ENCODE data around the gene CHP1. TPM values are rescaled to one million over a fixed set of nuclear protein-coding genes. Genes with fewer than 3 reads are reported as not detected.

The CHP1 gene
- total and polyA plus RNA-seq, 2 donors (not counting 1 experiment from before 2014, with no cell fraction given) = 14.2 to 39.9 TPM

GRCh38 chr15:41286665-41287333, 55.7 kb downstream of the CHP1 start:
- ChIA-PET CTCF (interaction anchor here (0.6 to 1.0 kb wide), 2 partner anchors 46 to 734 kb away, joined by 5 to 6 read pairs; partner anchors contain the start of genes NUSAP1 and OIP5), POLR2A (no interaction called here)
- peaks cover 2 to 41% of the 10 kb centered on the region in 2 experiments for H3K36me3 ChIP-seq (replicated peaks in 1 of 2; ENCODE audit: control extremely low read depth in 1 of 2, control insufficient read depth in 1 of 2, extremely low read depth in 1 of 2, insufficient read depth in 2 of 2, low read length in 1 of 2)
- no CpG with 5 or more reads among the region's 6 CpGs for WGBS (ENCODE audit: insufficient coverage)
- H3K4me1 ChIP-seq (ENCODE audit: control insufficient read depth in 2 of 2, insufficient read depth in 2 of 2, low read length in 2 of 2) = peaks cover 30 to 48% of the 10 kb centered on the region in 2 donors
- no peak overlapping the region for H3K27ac Mint-ChIP-seq
- no peaks in the 10 kb centered on the region for H3K27me3 Mint-ChIP-seq
- no peak overlapping the region for H3K27ac ChIP-seq (ENCODE audit: low read length in 2 of 2)
- H3K9me3 ChIP-seq (ENCODE audit: control extremely low read depth in 1 of 3, control insufficient read depth in 2 of 3, insufficient read depth in 1 of 3, low read length in 2 of 3) = no peaks in the 10 kb centered on the region
- ATAC-seq (ENCODE audit: low read depth) = no peak
- DNase-seq = no peak
- H2AFZ ChIP-seq (ENCODE audit: insufficient read depth, low read depth, low read length, poor library complexity, severe bottlenecking) = no peak overlapping the region
- intact Hi-C loops (cut with micrococcal nuclease) = no loop called here
- peaks cover 60% of the 10 kb centered on the region for H3K4me1 Mint-ChIP-seq
- H3K4me2 ChIP-seq (replicated peaks; ENCODE audit: low read depth, low read length, poor library complexity, severe bottlenecking) = no peak overlapping the region
- no peak overlapping the region for H3K4me3 ChIP-seq (ENCODE audit: control extremely low read depth in 1 of 5, extremely low read depth in 1 of 5, insufficient read depth in 1 of 5, low read depth in 2 of 5, low read length in 4 of 5)
- H3K79me2 ChIP-seq (ENCODE audit: control insufficient read depth, insufficient read depth, low read length) = peaks cover 49% of the 10 kb centered on the region
- no peaks in the 10 kb centered on the region for H3K9me3 Mint-ChIP-seq (ENCODE audit: insufficient read depth)
- no peak overlapping the region for H3K4me3 Mint-ChIP-seq
- peaks cover 9% of the 10 kb centered on the region for H4K20me1 ChIP-seq (ENCODE audit: control insufficient read depth, insufficient read depth, low read length, poor library complexity, severe bottlenecking)
- no peak for TF ChIP-seq CTCF (IDR thresholded peaks at IDR 0.05)
- no peak for TF ChIP-seq EZH2 (IDR thresholded peaks at IDR 0.05; ENCODE audit: borderline replicate concordance, insufficient read depth, low read depth, low read length, poor library complexity, severe bottlenecking)
- H3K27me3 ChIP-seq (replicated peaks in 1 of 4; ENCODE audit: control extremely low read depth in 1 of 4, control insufficient read depth in 3 of 4, insufficient read depth in 4 of 4, low read length in 3 of 4) = no peaks in the 10 kb centered on the region
- no peak overlapping the region for H3K9ac ChIP-seq (ENCODE audit: low read length)

GRCh38 chr15:41288464-41288863, 57.4 kb downstream of the CHP1 start:
- Histone ChIP-seq H3K4me3 (ENCODE audit: control extremely low read depth in 1 of 5, extremely low read depth in 1 of 5, insufficient read depth in 1 of 5, low read depth in 2 of 5, low read length in 4 of 5) (no peak overlapping the region), H3K36me3 (replicated peaks in 1 of 2; ENCODE audit: control extremely low read depth in 1 of 2, control insufficient read depth in 1 of 2, extremely low read depth in 1 of 2, insufficient read depth in 2 of 2, low read length in 1 of 2) (peaks cover 2 to 41% of the 10 kb centered on the region in 2 experiments), H3K79me2 (ENCODE audit: control insufficient read depth, insufficient read depth, low read length) (peaks cover 49% of the 10 kb centered on the region), H3K4me1 (ENCODE audit: control insufficient read depth in 2 of 2, insufficient read depth in 2 of 2, low read length in 2 of 2) (peaks cover 33 to 48% of the 10 kb centered on the region in 2 donors), H3K27ac (ENCODE audit: low read length in 2 of 2) (no peak overlapping the region), H4K20me1 (ENCODE audit: control insufficient read depth, insufficient read depth, low read length, poor library complexity, severe bottlenecking) (peaks cover 9% of the 10 kb centered on the region), H2AFZ (ENCODE audit: insufficient read depth, low read depth, low read length, poor library complexity, severe bottlenecking) (no peak overlapping the region), H3K9me3 (ENCODE audit: control extremely low read depth in 1 of 3, control insufficient read depth in 2 of 3, insufficient read depth in 1 of 3, low read length in 2 of 3) (no peaks in the 10 kb centered on the region), H3K9ac (ENCODE audit: low read length) (no peak overlapping the region), H3K27me3 (replicated peaks in 1 of 4; ENCODE audit: control extremely low read depth in 1 of 4, control insufficient read depth in 3 of 4, insufficient read depth in 4 of 4, low read length in 3 of 4) (no peaks in the 10 kb centered on the region), H3K4me2 (replicated peaks; ENCODE audit: low read depth, low read length, poor library complexity, severe bottlenecking) (no peak overlapping the region)
- ATAC-seq (ENCODE audit: low read depth) = no peak
- no peak for DNase-seq
- Mint-ChIP-seq H3K27me3 (no peaks in the 10 kb centered on the region), H3K9me3 (ENCODE audit: insufficient read depth) (no peaks in the 10 kb centered on the region), H3K4me1 (peaks cover 59% of the 10 kb centered on the region), H3K27ac (no peak overlapping the region), H3K4me3 (no peak overlapping the region)
- CTCF ChIA-PET = no interaction called here
- WGBS (ENCODE audit: insufficient coverage) = no CpG with 5 or more reads among the region's 1 CpG
- TF ChIP-seq EZH2 (IDR thresholded peaks at IDR 0.05; ENCODE audit: borderline replicate concordance, insufficient read depth, low read depth, low read length, poor library complexity, severe bottlenecking) (no peak), CTCF (IDR thresholded peaks at IDR 0.05) (no peak)
- POLR2A ChIA-PET = no interaction called here
- intact Hi-C loops (cut with micrococcal nuclease) = no loop called here
